Measurements from ENCODE around the gene FBXO10. TPM values are rescaled to one million over a fixed set of nuclear protein-coding genes. Genes with fewer than 3 reads are reported as not detected.
A peak's percentile ranks its signal among the peaks of the same experiment; 100 is the strongest.

FBXO10 gene
- total and polyA plus RNA-seq, 2 donors (not counting 1 experiment from before 2014, with no cell fraction given): 7.6 to 12.2 TPM

DNA sequence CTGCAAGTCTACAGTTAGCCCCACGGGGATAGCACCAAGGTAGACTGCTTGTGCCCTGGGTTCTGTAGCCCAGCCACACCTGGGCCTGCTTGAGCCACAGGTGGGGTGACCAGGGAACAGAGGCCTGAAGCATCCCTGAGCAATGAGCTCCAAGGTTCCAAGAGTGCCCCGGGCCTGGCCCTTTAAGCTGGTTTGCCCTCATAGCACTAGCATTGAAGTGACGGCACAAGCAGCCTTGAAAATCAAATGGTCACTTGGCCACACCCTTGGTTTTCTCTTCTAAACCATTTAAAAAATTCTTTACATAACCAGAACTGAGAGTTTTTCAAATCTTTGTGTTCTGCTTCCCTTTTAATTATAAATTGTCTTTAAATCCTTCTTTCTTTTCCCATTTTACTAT, 24.7 kb downstream of the FBXO10 start:
- Histone ChIP-seq H3K27me3 (ENCODE audit: control insufficient read depth, insufficient read depth, low read length) (no peaks in the 10 kb centered on the region), H3K79me2 (ENCODE audit: control insufficient read depth, insufficient read depth, low read length) (no peaks in the 10 kb centered on the region), H3K27ac (ENCODE audit: insufficient read depth, low read length) (no peak overlapping the region), H3K9me3 (ENCODE audit: control insufficient read depth, insufficient read depth, low read depth, low read length) (no peaks in the 10 kb centered on the region), H3K4me2 (ENCODE audit: extremely low read depth, insufficient read depth, low read length) (no peak overlapping the region), H3K9ac (ENCODE audit: insufficient read depth, low read length) (no peak overlapping the region), H3K36me3 (ENCODE audit: control insufficient read depth, insufficient read depth, low read length) (no peaks in the 10 kb centered on the region), H2AFZ (ENCODE audit: low read length) (no peak overlapping the region), H3K4me1 (ENCODE audit: control insufficient read depth, extremely low read depth, insufficient read depth, low read length) (no peaks in the 10 kb centered on the region), H4K20me1 (ENCODE audit: control insufficient read depth, extremely low read depth, insufficient read depth, low read length) (no peaks in the 10 kb centered on the region), H3K4me3 (replicated peaks in 1 of 4; ENCODE audit: control extremely low read depth in 1 of 4, insufficient read depth in 1 of 4, low read depth in 3 of 4, low read length in 4 of 4) (no peak overlapping the region)
- DNase-seq (ENCODE audit: low read depth in 2 of 2): no peak
- TF ChIP-seq, protein P1, sequence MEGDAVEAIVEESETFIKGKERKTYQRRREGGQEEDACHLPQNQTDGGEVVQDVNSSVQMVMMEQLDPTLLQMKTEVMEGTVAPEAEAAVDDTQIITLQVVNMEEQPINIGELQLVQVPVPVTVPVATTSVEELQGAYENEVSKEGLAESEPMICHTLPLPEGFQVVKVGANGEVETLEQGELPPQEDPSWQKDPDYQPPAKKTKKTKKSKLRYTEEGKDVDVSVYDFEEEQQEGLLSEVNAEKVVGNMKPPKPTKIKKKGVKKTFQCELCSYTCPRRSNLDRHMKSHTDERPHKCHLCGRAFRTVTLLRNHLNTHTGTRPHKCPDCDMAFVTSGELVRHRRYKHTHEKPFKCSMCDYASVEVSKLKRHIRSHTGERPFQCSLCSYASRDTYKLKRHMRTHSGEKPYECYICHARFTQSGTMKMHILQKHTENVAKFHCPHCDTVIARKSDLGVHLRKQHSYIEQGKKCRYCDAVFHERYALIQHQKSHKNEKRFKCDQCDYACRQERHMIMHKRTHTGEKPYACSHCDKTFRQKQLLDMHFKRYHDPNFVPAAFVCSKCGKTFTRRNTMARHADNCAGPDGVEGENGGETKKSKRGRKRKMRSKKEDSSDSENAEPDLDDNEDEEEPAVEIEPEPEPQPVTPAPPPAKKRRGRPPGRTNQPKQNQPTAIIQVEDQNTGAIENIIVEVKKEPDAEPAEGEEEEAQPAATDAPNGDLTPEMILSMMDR (conservative IDR thresholded peaks at IDR 0.05 in 1 of 2, IDR thresholded peaks at IDR 0.05 in 1 of 2; ENCODE audit: low read depth in 1 of 2, low read length in 2 of 2): no peak
- no peak for TF ChIP-seq EZH2 (IDR thresholded peaks at IDR 0.05; ENCODE audit: low read length, missing control alignments)

- peak; percentile 9 to 41 for DNase-seq (ENCODE audit: low read depth in 2 of 2)
- H3K36me3 ChIP-seq (ENCODE audit: control insufficient read depth, insufficient read depth, low read length): no peaks in the 10 kb centered on the region
- no peaks in the 10 kb centered on the region for H3K9me3 ChIP-seq (ENCODE audit: control insufficient read depth, insufficient read depth, low read depth, low read length)
- H3K27ac ChIP-seq (ENCODE audit: insufficient read depth, low read length): no peak overlapping the region
- no peaks in the 10 kb centered on the region for H3K79me2 ChIP-seq (ENCODE audit: control insufficient read depth, insufficient read depth, low read length)
- no peak for TF ChIP-seq EZH2 (IDR thresholded peaks at IDR 0.05; ENCODE audit: low read length, missing control alignments)
- TF ChIP-seq, protein P1 (conservative IDR thresholded peaks at IDR 0.05 in 1 of 2, IDR thresholded peaks at IDR 0.05 in 1 of 2; ENCODE audit: low read depth in 1 of 2, low read length in 2 of 2): no peak
- no peak overlapping the region for H3K4me3 ChIP-seq (replicated peaks in 1 of 4; ENCODE audit: control extremely low read depth in 1 of 4, insufficient read depth in 1 of 4, low read depth in 3 of 4, low read length in 4 of 4)
- no peaks in the 10 kb centered on the region for H3K4me1 ChIP-seq (ENCODE audit: control insufficient read depth, extremely low read depth, insufficient read depth, low read length)
- H3K4me2 ChIP-seq (ENCODE audit: extremely low read depth, insufficient read depth, low read length): no peak overlapping the region
- H4K20me1 ChIP-seq (ENCODE audit: control insufficient read depth, extremely low read depth, insufficient read depth, low read length): no peaks in the 10 kb centered on the region
- H2AFZ ChIP-seq (ENCODE audit: low read length): no peak overlapping the region
- no peak overlapping the region for H3K9ac ChIP-seq (ENCODE audit: insufficient read depth, low read length)
- no peaks in the 10 kb centered on the region for H3K27me3 ChIP-seq (ENCODE audit: control insufficient read depth, insufficient read depth, low read length)
Observed at GRCh38 chr9:37550781-37551180, 25.4 kb downstream of the FBXO10 start.

DNA sequence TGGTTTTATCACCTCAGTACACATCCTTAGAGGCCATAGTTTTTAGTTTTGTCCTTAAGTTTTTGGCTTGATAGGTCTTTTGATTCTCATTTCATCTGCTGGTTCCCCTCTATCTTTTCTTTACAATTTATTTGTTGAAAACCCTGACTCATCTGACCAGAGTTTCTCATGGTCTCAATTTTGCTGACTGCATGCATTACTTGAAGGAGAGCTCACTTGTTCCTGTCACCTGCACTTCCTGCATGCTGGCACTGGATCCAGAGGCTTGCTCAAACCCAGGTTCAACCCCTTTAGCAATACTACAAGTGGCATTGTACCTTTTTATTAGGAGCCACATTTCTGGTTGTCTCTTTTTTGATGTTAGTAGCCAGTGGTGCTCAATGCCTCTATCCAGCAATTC, 26.7 kb downstream of the FBXO10 start:
- no peaks in the 10 kb centered on the region for H3K36me3 ChIP-seq (ENCODE audit: control insufficient read depth, insufficient read depth, low read length)
- H2AFZ ChIP-seq (ENCODE audit: low read length): no peak overlapping the region
- no peaks in the 10 kb centered on the region for H3K9me3 ChIP-seq (ENCODE audit: control insufficient read depth, insufficient read depth, low read depth, low read length)
- H3K9ac ChIP-seq (ENCODE audit: insufficient read depth, low read length): no peak overlapping the region
- no peak overlapping the region for H3K27ac ChIP-seq (ENCODE audit: insufficient read depth, low read length)
- H3K4me2 ChIP-seq (ENCODE audit: extremely low read depth, insufficient read depth, low read length): no peak overlapping the region
- no peak overlapping the region for H3K4me3 ChIP-seq (replicated peaks in 1 of 4; ENCODE audit: control extremely low read depth in 1 of 4, insufficient read depth in 1 of 4, low read depth in 3 of 4, low read length in 4 of 4)
- no peak for TF ChIP-seq EZH2 (IDR thresholded peaks at IDR 0.05; ENCODE audit: low read length, missing control alignments)
- TF ChIP-seq, protein P1 (conservative IDR thresholded peaks at IDR 0.05 in 1 of 2, IDR thresholded peaks at IDR 0.05 in 1 of 2; ENCODE audit: low read depth in 1 of 2, low read length in 2 of 2): no peak
- H4K20me1 ChIP-seq (ENCODE audit: control insufficient read depth, extremely low read depth, insufficient read depth, low read length): no peaks in the 10 kb centered on the region
- no peaks in the 10 kb centered on the region for H3K4me1 ChIP-seq (ENCODE audit: control insufficient read depth, extremely low read depth, insufficient read depth, low read length)
- H3K79me2 ChIP-seq (ENCODE audit: control insufficient read depth, insufficient read depth, low read length): no peaks in the 10 kb centered on the region
- no peaks in the 10 kb centered on the region for H3K27me3 ChIP-seq (ENCODE audit: control insufficient read depth, insufficient read depth, low read length)
- DNase-seq (ENCODE audit: low read depth in 2 of 2): peak in 1 of 2 donors; percentile 25

All from fibroblast of lung (primary cell).